Stimulated activated CD8-positive, alpha-beta memory T cell treated with anti-CD3 and anti-CD28 coated beads, Interleukin-2, amount 100 ng/mL, for 1 hour (primary cell): ENCODE results near the gene PAX8.
"Not testable (repeated sequence)": the region's sequence is repeated elsewhere in the genome, so short reads cannot be mapped to it uniquely, and the experiment has no call there.

ENCODE experiments used
- DNase-seq, 2 donors: peaks; one replicate each; pipeline ENCODE4 v3.0.0-alpha.2; 2020; ENCODE audit warnings: low read depth in 2 of 2

Gene PAX8

GRCh38 chr2:113288674-113289149 is 10.0 kb upstream of the PAX8 start:
- DNase-seq: not testable (repeated sequence)

- DNase-seq: not testable (repeated sequence)
These were observed 9.5 kb upstream of the PAX8 start for GRCh38 chr2:113288117-113288673.

- no peak for DNase-seq
These were observed 7.1 kb upstream of the PAX8 start for GRCh38 chr2:113285816-113286215.

GRCh38 chr2:113284999-113285398 is 6.3 kb upstream of the PAX8 start:
- DNase-seq: not testable (repeated sequence)

- no peak for DNase-seq
These were observed 5.8 kb upstream of the PAX8 start for GRCh38 chr2:113284476-113284875.

GRCh38 chr2:113283704-113284284 is 5.1 kb upstream of the PAX8 start:
- no peak for DNase-seq

GRCh38 chr2:113282747-113283533 is 4.2 kb upstream of the PAX8 start:
- no peak for DNase-seq

- no peak for DNase-seq
These were observed 3.4 kb upstream of the PAX8 start for GRCh38 chr2:113281910-113282746.

GRCh38 chr2:113278073-113278741 is 514 bp downstream of the PAX8 start:
- no peak for DNase-seq

- DNase-seq: no peak
These were observed 1.1 kb downstream of the PAX8 start for GRCh38 chr2:113277474-113278072.

- no peak for DNase-seq
These were observed 1.8 kb downstream of the PAX8 start for GRCh38 chr2:113276761-113277425.

GRCh38 chr2:113276216-113276760 is 2.4 kb downstream of the PAX8 start:
- DNase-seq: no peak

GRCh38 chr2:113275556-113276215 is 3.0 kb downstream of the PAX8 start:
- DNase-seq: no peak

GRCh38 chr2:113274432-113274831 is 4.3 kb downstream of the PAX8 start:
- DNase-seq: no peak

GRCh38 chr2:113273981-113274380 is 4.7 kb downstream of the PAX8 start:
- DNase-seq: no peak

- DNase-seq: no peak
These were observed 5.6 kb downstream of the PAX8 start for GRCh38 chr2:113273027-113273551.

- no peak for DNase-seq
These were observed 6.2 kb downstream of the PAX8 start for GRCh38 chr2:113272477-113272876.

- no peak for DNase-seq
These were observed 9.9 kb downstream of the PAX8 start for GRCh38 chr2:113268621-113269360.

GRCh38 chr2:113266431-113266830 is 12.3 kb downstream of the PAX8 start:
- no peak for DNase-seq
